K562 (cell line): ENCODE data around the gene SLIT1. TPM values are rescaled to one million over a fixed set of nuclear protein-coding genes. Genes with fewer than 3 reads are reported as not detected.

Source experiments
- ATAC-seq: fragments of 200-7000 bp; cut with Tn5 transposase; 3 replicates; pipeline ENCODE4 v1.9.1; 2020; ENCODE audit warnings: moderate library complexity
- BruUV-seq: library from RNA; stranded (reverse); fragments of 400-500 nt; replicated peaks from 2 replicates; lab custom pipeline; 2021; lab: Mats Ljungman, UMichigan
- CTCF ChIA-PET: fragments of 300-600 bp; formaldehyde crosslinking; extraction: SDS; loops from one replicate; lab custom pipeline; 2021; ENCODE audit warnings: low intra/inter-chr PET ratio; lab: Yijun Ruan, JAX
- POLR2A ChIA-PET: fragments of 300-600, 350-650 bp; sonication (Branson Sonifier 250); formaldehyde crosslinking; extraction: SDS; loops from one replicate; lab custom pipeline; 2021; ENCODE audit warnings: antibody characterized with exemption, inconsistent platforms; lab: Yijun Ruan, JAX
- DNase-seq, 4 experiments: peaks; one replicate each; pipeline versions ENCODE4 v3.0.0 to v3.0.0-alpha.2; 2011 to 2018; ENCODE audit warnings: low spot score in 3 of 4, mixed read lengths in 3 of 4; ENCODE audit errors: extremely low read depth in 1 of 4
- FAIRE-seq: peaks from 2 replicates; lab custom pipeline; 2011; peaks lifted over from hg19 to GRCh38; lab: Jason Lieb, UNC
- H2AFZ ChIP-seq: 2 replicates; pipeline ENCODE4 v1.6.0; 2011; ENCODE audit warnings: low read depth, low read length, control low read depth, inconsistent platforms
- H3K27ac ChIP-seq: fragments of 200-600 bp; 3 replicates; pipeline ENCODE4 v1.8.0; 2011; ENCODE audit warnings: low read depth, mild to moderate bottlenecking, control low read depth, inconsistent platforms, low read length, moderate library complexity, mixed read lengths; ENCODE audit errors: extremely low read depth
- H3K27me3 ChIP-seq, 2 experiments: fragments of 300-600 bp in 1 of 2; 2 replicates in 1 of 2; 3 replicates in 1 of 2; pipeline versions ENCODE4 v1.6.0 to v1.8.0; 2011; ENCODE audit warnings: inconsistent platforms in 2 of 2, low read length in 2 of 2, mild to moderate bottlenecking in 1 of 2, mixed read lengths in 1 of 2, moderate library complexity in 1 of 2; ENCODE audit not compliant: control insufficient read depth in 2 of 2, insufficient read depth in 2 of 2
- H3K36me3 ChIP-seq: fragments of 300-600 bp; 3 replicates; pipeline ENCODE4 v1.8.0; 2011; ENCODE audit warnings: mild to moderate bottlenecking, low read length, inconsistent platforms; ENCODE audit not compliant: control insufficient read depth, insufficient read depth
- H3K4me1 ChIP-seq, 2 experiments: fragments of 200-600 bp in 1 of 2; replicated peaks in 1 of 2; 2 replicates in 1 of 2; 3 replicates in 1 of 2; pipeline versions ENCODE4 v1.5.1 to v1.8.0; 2011; ENCODE audit warnings: inconsistent platforms in 2 of 2, low read length in 2 of 2, mild to moderate bottlenecking in 1 of 2, mixed read lengths in 1 of 2, moderate library complexity in 1 of 2; ENCODE audit not compliant: control insufficient read depth in 2 of 2, insufficient read depth in 2 of 2
- H3K4me2 ChIP-seq: 2 replicates; pipeline ENCODE4 v1.6.1; 2011; ENCODE audit warnings: low read length, control low read depth, inconsistent platforms, mixed read lengths; ENCODE audit not compliant: insufficient read depth
- H3K4me3 ChIP-seq: fragments of 200-600 bp; sonication (generic), shearing (Covaris generic); 2 replicates; pipeline ENCODE4 v1.5.1; 2016; ENCODE audit warnings: control low read depth, inconsistent platforms
- H3K79me2 ChIP-seq: fragments of 200-600 bp; 3 replicates; pipeline ENCODE4 v1.8.0; 2011; ENCODE audit warnings: low read length, inconsistent platforms; ENCODE audit not compliant: control insufficient read depth, insufficient read depth
- H3K9ac ChIP-seq, 2 experiments: 2 replicates each; pipeline versions ENCODE4 v1.6.0 to v1.6.1; 2011; ENCODE audit warnings: low read depth in 2 of 2, low read length in 2 of 2, control low read depth in 1 of 2, inconsistent platforms in 1 of 2, mild to moderate bottlenecking in 1 of 2, mixed read lengths in 1 of 2; ENCODE audit not compliant: insufficient read depth in 1 of 2
- H3K9me1 ChIP-seq: one replicate; pipeline ENCODE4 v1.6.0; 2011; ENCODE audit warnings: inconsistent platforms, mild to moderate bottlenecking, low read length, moderate library complexity; ENCODE audit not compliant: control insufficient read depth, insufficient read depth
- H3K9me3 ChIP-seq: replicated peaks from 2 replicates; pipeline ENCODE4 v1.5.1; 2011; ENCODE audit warnings: low read depth, low read length, inconsistent platforms; ENCODE audit not compliant: control insufficient read depth, insufficient read depth
- H4K20me1 ChIP-seq: replicated peaks from 2 replicates; pipeline ENCODE4 v1.6.1; 2011; ENCODE audit warnings: low read length, inconsistent platforms, mixed read lengths; ENCODE audit not compliant: control insufficient read depth, insufficient read depth
- HIVEP1 ChIP-seq: fragments of 250-450 bp; sonication (Bioruptor Pico); IDR thresholded peaks from 2 replicates; pipeline ENCODE4 v1.4.0; 2020; ENCODE audit warnings: mild to moderate bottlenecking
- KDM4B ChIP-seq, 2 experiments: fragments of 450-650 bp in 1 of 2; sonication (generic) in 1 of 2; IDR thresholded peaks; 2 replicates each; pipeline ENCODE4 v1.6.1; 2016 to 2017; ENCODE audit warnings: borderline replicate concordance in 2 of 2, antibody characterized with exemption in 1 of 2, low read depth in 1 of 2, mild to moderate bottlenecking in 1 of 2
- PCBP2 ChIP-seq: fragments of 200-400 bp; formaldehyde crosslinking; IDR thresholded peaks from 2 replicates; pipeline ENCODE4 v1.6.1; 2018; ENCODE audit warnings: low read length, low read depth, mild to moderate bottlenecking, moderate library complexity; ENCODE audit not compliant: poor library complexity, severe bottlenecking
- PHF8 ChIP-seq: fragments of 200-600 bp; sonication (generic); IDR thresholded peaks from 2 replicates; pipeline ENCODE4 v1.6.1; 2012; ENCODE audit warnings: mixed run types, mild to moderate bottlenecking, inconsistent platforms, low read length, moderate library complexity, borderline replicate concordance
- PPARD ChIP-seq: fragments of 250-450 bp; sonication (Bioruptor Pico); IDR thresholded peaks from 2 replicates; pipeline ENCODE4 v1.8.0; 2022; ENCODE audit warnings: inconsistent platforms, mild to moderate bottlenecking, moderate library complexity
- ZNF12 ChIP-seq: sonication (generic); formaldehyde crosslinking; IDR thresholded peaks from 2 replicates; pipeline ENCODE4 v1.4.0; 2020; ENCODE audit warnings: mild to moderate bottlenecking, missing genetic modification reagents
- ZNF408 ChIP-seq: fragments of 250-450 bp; sonication (Bioruptor Pico); IDR thresholded peaks from 2 replicates; pipeline ENCODE4 v1.4.0; 2020; ENCODE audit warnings: low read depth, mild to moderate bottlenecking, moderate library complexity
- ZNF444 ChIP-seq: fragments of 250-450 bp; sonication (Bioruptor Pico); IDR thresholded peaks from 2 replicates; pipeline ENCODE4 v1.4.0; 2020; ENCODE audit warnings: mild to moderate bottlenecking, moderate library complexity
- WGBS: fragments of 100-300 bp; shearing (Covaris generic); methylation state at CpG from one replicate; pipeline ENCODE4 v1.1.6; 2016; ENCODE audit warnings: low coverage, mixed read lengths; ENCODE audit not compliant: insufficient coverage; ENCODE audit errors: missing lambda C conversion rate; 5-methylcytosine and 5-hydroxymethylcytosine counted together
- in situ Hi-C: fragments of 300-500 bp; cut with MboI; formaldehyde crosslinking; loops from 4 replicates; pipeline ENCODE4 v1.15.0; 2018; ENCODE audit warnings: inconsistent platforms, mixed read lengths
- intact Hi-C: fragments of 100-400 bp; cut with micrococcal nuclease; formaldehyde crosslinking; loops from 2 replicates; pipeline ENCODE4 v1.14.2; 2022
- polyA plus RNA-seq, 8 experiments: library from polyadenylated mRNA; depleted of rRNA in 4 of 8; stranded (reverse) in 5 of 8; unstranded in 3 of 8; fragments of >200 nt; fragmentation: Nextera tagmentation in 2 of 8; fragmentation: Illumina TruSeq in 1 of 8; extraction: Ambion mirVana in 2 of 8; extraction: Trizol in 1 of 8; gene quantifications; 2 replicates each; pipeline versions ENCODE4 v1.2.1 to v1.2.3, GENCODE V29; 2011 to 2014; ENCODE audit warnings: inconsistent platforms in 1 of 8, missing spikeins in 1 of 8
- total RNA-seq, 7 experiments: library from RNA; depleted of rRNA in 6 of 7; stranded (reverse); fragments of >200 nt in 6 of 7; fragmentation: Illumina TruSeq in 2 of 7; extraction: Trizol in 2 of 7; gene quantifications; 2 replicates each; pipeline versions ENCODE4 v1.2.1 to v1.2.3, GENCODE V29; 2011 to 2021; ENCODE audit warnings: low replicate concordance in 1 of 7
- TF ChIP-seq, protein P1 (sequence below): fragments of 450-650 bp; IDR thresholded peaks from one replicate; pipeline ENCODE4 v1.6.1; 2018; ENCODE audit warnings: mild to moderate bottlenecking, moderate library complexity; ENCODE audit not compliant: partially characterized antibody
- TF ChIP-seq, protein P2 (sequence below): fragments of 250-450 bp; sonication (Bioruptor Pico); IDR thresholded peaks from 2 replicates; pipeline ENCODE4 v1.5.1; 2021; ENCODE audit warnings: mild to moderate bottlenecking
- TF ChIP-seq, protein P3 (sequence below), 2 experiments: fragments of 450-650 bp; IDR thresholded peaks; 2 replicates each; pipeline ENCODE4 v1.6.1; 2018; ENCODE audit warnings: mild to moderate bottlenecking in 2 of 2, low read depth in 1 of 2; ENCODE audit not compliant: partially characterized antibody in 2 of 2

SLIT1 gene
- total and polyA plus RNA-seq, 9 of the 15 experiments (the other 6 are each of a cell fraction or from before 2014, with no cell fraction given) = 0.01 to 0.11 (median 0.04) TPM; not detected in 3

DNA sequence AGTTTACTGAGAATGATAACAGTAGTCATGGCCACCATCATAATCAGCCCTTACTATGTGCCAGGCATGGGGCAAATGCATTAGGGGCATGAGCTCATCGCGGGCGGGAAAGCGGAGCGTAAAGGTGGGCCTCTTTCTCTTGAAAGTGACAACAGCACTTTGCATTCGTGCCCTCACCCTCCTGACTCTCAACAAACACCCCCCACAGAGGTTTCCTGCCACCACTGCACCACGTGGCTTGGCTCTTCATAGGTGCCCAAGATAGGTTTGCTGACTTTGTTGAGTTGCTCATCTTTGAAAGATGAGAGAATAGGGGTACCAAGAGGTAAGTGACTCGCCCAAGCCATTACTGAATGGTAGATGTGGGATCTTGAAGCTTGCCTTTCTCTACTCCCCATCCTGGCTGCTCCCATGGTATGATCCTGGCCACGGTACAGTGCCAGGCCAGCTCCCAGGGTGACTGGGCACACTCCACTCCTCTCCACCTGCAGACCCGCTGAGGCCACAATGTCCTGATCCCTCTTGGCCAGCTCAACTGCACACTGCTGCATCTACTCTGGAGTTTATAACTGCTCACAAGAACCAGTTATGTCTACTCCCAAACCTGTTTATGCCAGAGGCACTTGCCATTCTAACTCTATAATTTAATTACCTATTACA is 26.0 kb downstream of the SLIT1 start (continued):
- TF ChIP-seq, protein P1, sequence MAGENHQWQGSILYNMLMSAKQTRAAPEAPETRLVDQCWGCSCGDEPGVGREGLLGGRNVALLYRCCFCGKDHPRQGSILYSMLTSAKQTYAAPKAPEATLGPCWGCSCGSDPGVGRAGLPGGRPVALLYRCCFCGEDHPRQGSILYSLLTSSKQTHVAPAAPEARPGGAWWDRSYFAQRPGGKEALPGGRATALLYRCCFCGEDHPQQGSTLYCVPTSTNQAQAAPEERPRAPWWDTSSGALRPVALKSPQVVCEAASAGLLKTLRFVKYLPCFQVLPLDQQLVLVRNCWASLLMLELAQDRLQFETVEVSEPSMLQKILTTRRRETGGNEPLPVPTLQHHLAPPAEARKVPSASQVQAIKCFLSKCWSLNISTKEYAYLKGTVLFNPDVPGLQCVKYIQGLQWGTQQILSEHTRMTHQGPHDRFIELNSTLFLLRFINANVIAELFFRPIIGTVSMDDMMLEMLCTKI = no peak
- TF ChIP-seq PCBP2 = no peak
- TF ChIP-seq HIVEP1 (CRISPR knock-in tag) = no peak
- no peak for TF ChIP-seq ZNF12
- TF ChIP-seq, protein P2, sequence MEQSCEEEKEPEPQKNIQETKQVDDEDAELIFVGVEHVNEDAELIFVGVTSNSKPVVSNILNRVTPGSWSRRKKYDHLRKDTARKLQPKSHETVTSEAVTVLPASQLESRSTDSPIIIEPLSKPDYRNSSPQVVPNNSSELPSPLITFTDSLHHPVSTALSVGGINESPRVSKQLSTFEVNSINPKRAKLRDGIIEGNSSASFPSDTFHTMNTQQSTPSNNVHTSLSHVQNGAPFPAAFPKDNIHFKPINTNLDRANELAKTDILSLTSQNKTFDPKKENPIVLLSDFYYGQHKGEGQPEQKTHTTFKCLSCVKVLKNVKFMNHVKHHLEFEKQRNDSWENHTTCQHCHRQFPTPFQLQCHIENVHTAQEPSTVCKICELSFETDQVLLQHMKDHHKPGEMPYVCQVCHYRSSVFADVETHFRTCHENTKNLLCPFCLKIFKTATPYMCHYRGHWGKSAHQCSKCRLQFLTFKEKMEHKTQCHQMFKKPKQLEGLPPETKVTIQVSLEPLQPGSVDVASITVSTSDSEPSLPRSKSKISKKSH (CRISPR knock-in tag) = no peak

DNA sequence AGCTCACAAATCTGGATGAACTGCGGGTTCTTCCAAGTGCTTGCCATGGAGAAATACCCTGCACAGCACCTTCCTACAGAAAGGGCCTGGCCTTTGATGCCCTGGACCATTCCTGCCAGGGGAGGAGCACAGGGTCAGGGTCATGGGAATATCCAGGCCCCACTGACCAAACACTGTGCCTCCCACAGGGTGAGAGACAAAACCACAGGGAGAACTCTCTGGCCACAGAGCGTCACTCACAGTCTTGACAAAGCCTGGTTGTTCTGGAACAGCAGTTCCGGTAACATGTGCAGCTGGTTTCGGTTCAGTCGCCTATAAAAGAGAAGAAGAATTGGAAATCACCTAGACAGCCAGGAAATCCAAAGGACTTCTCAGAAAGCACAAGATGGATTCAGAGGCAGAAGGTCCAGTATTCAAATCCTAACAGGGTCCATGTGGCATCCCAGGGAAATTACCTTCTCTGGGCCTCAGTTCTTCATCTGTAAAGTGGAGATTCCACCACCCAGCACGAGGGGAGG is 28.1 kb downstream of the SLIT1 start:
- WGBS = 3% methylated on average over 6 of the region's 6 CpGs
- H3K36me3 ChIP-seq = no peaks in the 10 kb centered on the region
- no peak for ATAC-seq
- POLR2A ChIA-PET = interaction anchor here (0.8 kb wide), 1 partner anchor 13 kb away, joined by 3 read pairs; no protein-coding TSS in a partner anchor
- no peak overlapping the region for H2AFZ ChIP-seq
- intact Hi-C loops (no loop called here), in situ Hi-C loops (no loop called here)
- no peak overlapping the region for H3K4me3 ChIP-seq
- CTCF ChIA-PET = no interaction called here
- TF ChIP-seq KDM4B (IDR thresholded peaks at IDR 0.05; ENCODE audit: borderline replicate concordance in 2 of 2, low read depth in 1 of 2) (no peak), ZNF408 (CRISPR knock-in tag) (no peak), ZNF444 (no peak), PPARD (CRISPR knock-in tag) (no peak), PHF8 (no peak)
- TF ChIP-seq, protein P3, sequence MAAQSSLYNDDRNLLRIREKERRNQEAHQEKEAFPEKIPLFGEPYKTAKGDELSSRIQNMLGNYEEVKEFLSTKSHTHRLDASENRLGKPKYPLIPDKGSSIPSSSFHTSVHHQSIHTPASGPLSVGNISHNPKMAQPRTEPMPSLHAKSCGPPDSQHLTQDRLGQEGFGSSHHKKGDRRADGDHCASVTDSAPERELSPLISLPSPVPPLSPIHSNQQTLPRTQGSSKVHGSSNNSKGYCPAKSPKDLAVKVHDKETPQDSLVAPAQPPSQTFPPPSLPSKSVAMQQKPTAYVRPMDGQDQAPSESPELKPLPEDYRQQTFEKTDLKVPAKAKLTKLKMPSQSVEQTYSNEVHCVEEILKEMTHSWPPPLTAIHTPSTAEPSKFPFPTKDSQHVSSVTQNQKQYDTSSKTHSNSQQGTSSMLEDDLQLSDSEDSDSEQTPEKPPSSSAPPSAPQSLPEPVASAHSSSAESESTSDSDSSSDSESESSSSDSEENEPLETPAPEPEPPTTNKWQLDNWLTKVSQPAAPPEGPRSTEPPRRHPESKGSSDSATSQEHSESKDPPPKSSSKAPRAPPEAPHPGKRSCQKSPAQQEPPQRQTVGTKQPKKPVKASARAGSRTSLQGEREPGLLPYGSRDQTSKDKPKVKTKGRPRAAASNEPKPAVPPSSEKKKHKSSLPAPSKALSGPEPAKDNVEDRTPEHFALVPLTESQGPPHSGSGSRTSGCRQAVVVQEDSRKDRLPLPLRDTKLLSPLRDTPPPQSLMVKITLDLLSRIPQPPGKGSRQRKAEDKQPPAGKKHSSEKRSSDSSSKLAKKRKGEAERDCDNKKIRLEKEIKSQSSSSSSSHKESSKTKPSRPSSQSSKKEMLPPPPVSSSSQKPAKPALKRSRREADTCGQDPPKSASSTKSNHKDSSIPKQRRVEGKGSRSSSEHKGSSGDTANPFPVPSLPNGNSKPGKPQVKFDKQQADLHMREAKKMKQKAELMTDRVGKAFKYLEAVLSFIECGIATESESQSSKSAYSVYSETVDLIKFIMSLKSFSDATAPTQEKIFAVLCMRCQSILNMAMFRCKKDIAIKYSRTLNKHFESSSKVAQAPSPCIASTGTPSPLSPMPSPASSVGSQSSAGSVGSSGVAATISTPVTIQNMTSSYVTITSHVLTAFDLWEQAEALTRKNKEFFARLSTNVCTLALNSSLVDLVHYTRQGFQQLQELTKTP (IDR thresholded peaks at IDR 0.05; ENCODE audit: low read depth in 1 of 2, partially characterized antibody in 2 of 2) = no peak
- H3K9me3 ChIP-seq = no peaks in the 10 kb centered on the region
- H3K9me1 ChIP-seq = no peaks in the 10 kb centered on the region
- no peak for DNase-seq
- no peak overlapping the region for H3K27ac ChIP-seq
- H3K27me3 ChIP-seq = peaks cover 9 to 31% of the 10 kb centered on the region in 2 experiments; a peak in 3 of 5 replicates
- no peaks in the 10 kb centered on the region for H3K79me2 ChIP-seq
- no peak overlapping the region for H3K4me2 ChIP-seq
- no peaks in the 10 kb centered on the region; a peak in 1 of 5 replicates for H3K4me1 ChIP-seq
- no peak for FAIRE-seq
- no peak overlapping the region for H3K9ac ChIP-seq
- no TSS peak for BruUV-seq
- no peaks in the 10 kb centered on the region for H4K20me1 ChIP-seq
